CD4-positive, alpha-beta memory T cell (primary cell): ENCODE data around the gene TARDBP. TPM values are rescaled to one million over a fixed set of nuclear protein-coding genes. Genes with fewer than 3 reads are reported as not detected.
A peak's percentile ranks its signal among the peaks of the same experiment; 100 is the strongest.
"Not testable (repeated sequence)": the region's sequence is repeated elsewhere in the genome, so short reads cannot be mapped to it uniquely, and the experiment has no call there.

Experiments used
- CTCF ChIA-PET: fragments of 350-600 bp; sonication (Branson Sonifier 250); formaldehyde crosslinking; loops from one replicate; lab custom pipeline; 2021; ENCODE audit warnings: inconsistent platforms; ENCODE audit not compliant: partially characterized antibody; lab: Charles Lee
- POLR2A ChIA-PET: fragments of 350-600 bp; sonication (Branson Sonifier 250); formaldehyde crosslinking; loops from one replicate; lab custom pipeline; 2021; ENCODE audit not compliant: partially characterized antibody; lab: Charles Lee
- DNase-seq, 5 donors: peaks; one replicate each; pipeline versions ENCODE4 v3.0.0 to v3.0.0-alpha.2; 2020 to 2022; ENCODE audit warnings: mixed read lengths in 1 of 5
- H3K27ac ChIP-seq: one replicate; pipeline ENCODE4 v1.7.0; 2013; ENCODE audit warnings: low read depth, low read length
- H3K27me3 ChIP-seq: 2 replicates; pipeline ENCODE4 v1.7.0; 2013; ENCODE audit warnings: mild to moderate bottlenecking, low read length, moderate library complexity; ENCODE audit not compliant: insufficient read depth
- H3K36me3 ChIP-seq: 2 replicates; pipeline ENCODE4 v1.7.0; 2013; ENCODE audit warnings: mild to moderate bottlenecking, low read length, moderate library complexity; ENCODE audit not compliant: insufficient read depth
- H3K4me1 ChIP-seq: 2 replicates; pipeline ENCODE4 v1.7.0; 2013; ENCODE audit warnings: mild to moderate bottlenecking, low read length, moderate library complexity; ENCODE audit not compliant: insufficient read depth
- H3K4me3 ChIP-seq, 2 donors: one replicate each; pipeline ENCODE4 v1.7.0; 2013; ENCODE audit warnings: low read length in 2 of 2, mild to moderate bottlenecking in 1 of 2
- H3K9me3 ChIP-seq, 2 donors: one replicate each; pipeline ENCODE4 v1.7.0; 2013; ENCODE audit warnings: low read length in 2 of 2, control low read depth in 1 of 2; ENCODE audit not compliant: control insufficient read depth in 1 of 2
- H3K27ac Mint-ChIP-seq, 7 donors: one replicate each; pipeline ENCODE4 v1.8.0; 2020 to 2021; ENCODE audit warnings: mixed read lengths in 7 of 7, mild to moderate bottlenecking in 6 of 7, inconsistent platforms in 3 of 7, moderate library complexity in 3 of 7
- H3K27me3 Mint-ChIP-seq, 2 donors: one replicate each; pipeline ENCODE4 v1.8.0; 2020 to 2021; ENCODE audit warnings: mixed read lengths in 2 of 2
- H3K36me3 Mint-ChIP-seq, 2 donors: one replicate each; pipeline ENCODE4 v1.8.0; 2020 to 2021; ENCODE audit warnings: mixed read lengths in 2 of 2, inconsistent platforms in 1 of 2, mild to moderate bottlenecking in 1 of 2
- H3K4me1 Mint-ChIP-seq, 4 donors: one replicate each; pipeline ENCODE4 v1.8.0; 2020 to 2021; ENCODE audit warnings: mixed read lengths in 4 of 4, mild to moderate bottlenecking in 1 of 4
- H3K4me3 Mint-ChIP-seq, 8 donors: one replicate each; pipeline ENCODE4 v1.8.0; 2020 to 2021; ENCODE audit warnings: mixed read lengths in 8 of 8, mild to moderate bottlenecking in 7 of 8, moderate library complexity in 6 of 8, inconsistent platforms in 3 of 8
- H3K9me3 Mint-ChIP-seq, 8 donors: one replicate each; pipeline ENCODE4 v1.8.0; 2020 to 2021; ENCODE audit warnings: mixed read lengths in 8 of 8, mild to moderate bottlenecking in 5 of 8, inconsistent platforms in 3 of 8, moderate library complexity in 1 of 8
- intact Hi-C: fragments of 100-400 bp; cut with micrococcal nuclease; formaldehyde crosslinking; loops from one replicate; pipeline ENCODE4 v1.15.1; 2023
- polyA plus RNA-seq, 2 donors: library from polyadenylated mRNA; unstranded; fragments of 300-500 nt; fragmentation: Illumina TruSeq; gene quantifications; one replicate each; pipeline ENCODE4 v1.2.3, GENCODE V29; 2021
- total RNA-seq, 2 experiments: library from RNA; stranded (reverse); gene quantifications; one replicate each; pipeline ENCODE4 v1.2.3, GENCODE V29; 2021

The TARDBP gene
- total and polyA plus RNA-seq, 4 experiments from 2014 or later: 54.0 to 195 (median 147) TPM

DNA sequence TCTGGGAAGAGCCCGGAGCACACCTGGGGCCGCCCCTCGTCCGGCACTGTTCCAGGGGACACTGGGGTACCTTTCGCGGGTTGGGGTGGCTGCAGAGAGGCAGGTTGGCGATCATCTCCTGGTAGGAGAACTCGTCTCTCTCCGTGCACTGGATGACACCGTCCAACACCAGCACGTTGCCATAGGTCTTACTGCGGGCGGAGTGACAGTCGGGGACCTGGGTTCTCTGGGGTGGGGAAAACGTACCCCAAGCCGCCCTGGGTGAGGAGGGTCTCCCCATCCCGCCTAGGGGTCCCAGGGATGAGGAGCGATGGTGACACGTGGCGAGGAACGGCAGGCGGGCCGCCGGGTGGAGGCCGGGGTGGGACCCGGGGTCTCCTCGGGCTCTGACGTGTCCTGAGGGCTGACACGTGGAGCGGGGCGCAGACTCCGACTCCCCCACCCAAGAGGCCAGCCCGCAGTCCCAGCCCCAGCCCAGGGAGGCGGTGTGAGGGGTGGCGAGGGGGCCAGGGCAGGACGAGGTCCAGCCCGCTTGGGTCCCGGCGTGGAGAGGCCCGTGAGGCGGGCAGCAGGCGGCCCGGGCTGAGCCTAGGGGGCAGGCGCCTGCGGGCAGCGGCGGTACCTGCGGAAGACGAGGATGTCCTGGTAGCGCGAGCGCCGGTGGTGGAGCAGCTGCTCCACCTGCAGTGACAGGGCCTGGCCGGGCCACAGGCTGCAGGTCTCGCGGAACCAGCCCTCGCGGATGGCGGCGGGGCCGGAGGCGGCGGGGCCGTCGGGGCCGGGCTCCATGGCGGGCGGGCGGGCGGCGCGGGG, 46.9 kb downstream of the TARDBP start:
- H3K27ac Mint-ChIP-seq: peak overlapping the region in 6 of 7 donors; percentile 83 to 96 (median 90)
- no peak for DNase-seq
- peak overlapping the region; percentile 57 to 67 for H3K4me3 ChIP-seq
- peaks cover 15 to 42% (median 30%) of the 10 kb centered on the region in 4 donors for H3K4me1 Mint-ChIP-seq
- H3K9me3 ChIP-seq: no peaks in the 10 kb centered on the region
- no peaks in the 10 kb centered on the region for H3K27me3 Mint-ChIP-seq
- peaks cover 11% of the 10 kb centered on the region for H3K36me3 ChIP-seq
- intact Hi-C loops: no loop called here
- peaks cover 0 to 2% (median 0%) of the 10 kb centered on the region in 8 donors for H3K9me3 Mint-ChIP-seq
- H3K36me3 Mint-ChIP-seq: peaks cover 0 to 20% of the 10 kb centered on the region in 2 donors
- peak overlapping the region; percentile 90 to 96 (median 94) for H3K4me3 Mint-ChIP-seq
- H3K4me1 ChIP-seq: peaks cover 26% of the 10 kb centered on the region
- CTCF ChIA-PET: interaction anchor here (3.9 kb wide), 1 partner anchor 22 kb away, joined by 39 read pairs; no protein-coding TSS in a partner anchor
- H3K27me3 ChIP-seq: no peaks in the 10 kb centered on the region
- POLR2A ChIA-PET: interaction anchor here (0.9 to 3.1 kb wide), 9 partner anchors 7 to 849 kb away, joined by 3 to 27 read pairs (median 11); partner anchors contain the start of genes EXOSC10, MTOR and TARDBP
- H3K27ac ChIP-seq: peak overlapping the region; percentile 65

DNA sequence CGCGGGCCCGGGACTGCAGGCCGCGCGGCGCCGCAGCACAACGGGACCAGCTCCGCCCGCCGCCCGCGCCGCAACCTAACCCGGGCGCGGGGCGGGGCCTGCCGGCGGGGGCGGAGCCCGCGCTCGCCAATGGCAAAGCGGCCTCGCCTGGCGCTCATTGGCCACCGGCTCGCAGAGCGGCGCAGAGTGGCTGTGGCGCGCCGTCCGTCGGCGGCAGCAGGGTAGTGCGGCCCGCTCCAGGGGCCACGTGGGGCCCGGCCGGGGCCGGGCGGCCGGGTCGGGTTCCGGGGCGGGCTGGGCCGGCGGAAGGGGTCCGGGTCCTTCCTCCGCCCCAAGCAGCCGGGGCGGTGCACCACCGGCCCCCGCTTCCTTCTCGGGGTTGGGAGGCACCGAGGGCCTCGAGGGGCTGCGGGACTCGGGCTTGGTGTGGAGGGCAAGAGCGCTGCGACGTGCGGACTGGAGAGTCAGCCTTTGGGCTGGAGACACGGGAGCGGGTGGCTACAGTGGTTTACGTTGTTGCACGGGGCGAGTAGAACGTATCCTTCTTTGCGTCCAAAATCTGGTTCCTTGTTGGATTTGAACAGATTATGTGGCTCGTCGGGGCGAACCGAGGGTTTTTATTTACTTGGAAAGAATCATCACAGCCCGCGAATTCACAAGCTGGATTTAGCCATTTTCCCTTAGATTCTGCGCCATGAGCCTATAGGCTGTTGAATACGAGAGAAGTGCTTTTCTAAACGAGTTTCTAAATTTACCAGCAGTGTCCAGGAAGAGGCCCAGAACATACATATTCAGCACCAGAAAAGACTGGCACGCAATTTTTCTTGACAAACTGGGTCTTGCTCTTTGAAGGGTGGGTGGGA, 47.7 kb downstream of the TARDBP start, which contains the start of gene SRM:
Gene SRM (minus strand): TSS at position 51 of the 863 bp plus-strand sequence. CDS start 75 bp downstream, outside the sequence.
- CTCF ChIA-PET: interaction anchor here (0.6 to 3.9 kb wide), 2 partner anchors 23 to 38 kb away, joined by 3 to 39 read pairs; no protein-coding TSS in a partner anchor
- Mint-ChIP-seq H3K4me3 (peak within 1 kb of the TSS; percentile 92 to 96 (median 94)), H3K9me3 (peaks cover 0 to 2% (median 0%) of the 10 kb centered on the region in 8 donors), H3K27me3 (no peaks in the 10 kb centered on the region), H3K27ac (peak within 1 kb of the TSS; percentile 86 to 96 (median 93)), H3K36me3 (peaks cover 4 to 21% of the 10 kb centered on the region in 2 donors), H3K4me1 (peaks cover 15 to 42% (median 30%) of the 10 kb centered on the region in 4 donors)
- POLR2A ChIA-PET: interaction anchor here (0.7 to 3.1 kb wide), 16 partner anchors 8 to 848 kb away, joined by 3 to 27 read pairs (median 4); partner anchors contain the start of genes EXOSC10, MTOR and TARDBP
- Histone ChIP-seq H3K27ac (peak within 1 kb of the TSS; percentile 65), H3K9me3 (no peaks in the 10 kb centered on the region), H3K4me1 (peaks cover 26% of the 10 kb centered on the region), H3K27me3 (no peaks in the 10 kb centered on the region), H3K36me3 (peaks cover 11% of the 10 kb centered on the region), H3K4me3 (peak within 1 kb of the TSS; percentile 57 to 76)
- intact Hi-C loops: loop anchor here (1.0 to 2.0 kb wide), 3 partner anchors 23 to 47 kb away; partner anchors contain the start of genes EXOSC10 and TARDBP
- DNase-seq: peak; percentile 87 to 93 (median 90)

DNA sequence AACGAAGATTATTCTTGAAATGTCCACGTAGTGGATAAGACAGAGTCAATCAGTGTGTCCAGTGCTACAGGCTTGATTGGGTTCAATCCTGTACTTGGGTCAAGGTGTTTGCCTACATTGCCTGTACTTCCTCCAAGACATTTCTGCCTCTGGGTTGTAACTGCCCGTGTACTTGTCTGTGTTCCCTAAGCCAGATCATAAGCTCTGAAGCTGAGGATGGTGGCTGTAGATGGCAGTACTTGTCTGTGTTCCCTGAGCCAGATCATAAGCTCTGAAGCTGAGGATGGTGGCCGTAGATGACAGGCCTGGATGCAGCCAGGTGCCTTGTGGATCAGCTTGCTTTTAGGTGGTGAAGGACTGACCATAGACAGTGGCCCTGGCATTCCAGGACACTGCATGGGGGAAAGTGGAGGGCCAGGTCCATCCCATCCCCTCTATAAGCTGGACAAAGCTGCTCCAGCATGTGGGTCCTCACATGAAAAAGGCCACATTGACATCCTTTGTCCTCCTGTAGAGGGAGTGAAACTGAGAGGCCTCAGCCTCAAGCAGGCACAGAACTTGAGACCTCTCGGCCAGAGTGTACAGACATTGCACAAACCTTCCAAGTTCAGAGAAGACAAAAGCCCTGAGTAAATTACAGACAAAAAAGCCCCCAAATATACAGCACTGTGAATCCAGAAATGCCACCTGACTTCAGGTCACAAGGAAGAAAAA, 49.4 kb downstream of the TARDBP start:
- intact Hi-C loops: loop anchor here (2.0 kb wide), 1 partner anchor 49 kb away; the partner anchor contains the start of gene TARDBP
- H3K27me3 ChIP-seq: no peaks in the 10 kb centered on the region
- Mint-ChIP-seq H3K36me3 (peaks cover 17 to 29% of the 10 kb centered on the region in 2 donors), H3K27me3 (no peaks in the 10 kb centered on the region), H3K4me1 (peaks cover 15 to 42% (median 30%) of the 10 kb centered on the region in 4 donors), H3K9me3 (peaks cover 0 to 2% (median 0%) of the 10 kb centered on the region in 8 donors), H3K4me3 (peak overlapping the region in 7 of 8 donors; percentile 12 to 92 (median 67)), H3K27ac (peak overlapping the region; percentile 13 to 88 (median 57))
- CTCF ChIA-PET: interaction anchor here (1.0 to 3.9 kb wide), 4 partner anchors 8 to 27 kb away, joined by 3 to 39 read pairs (median 4); no protein-coding TSS in a partner anchor
- POLR2A ChIA-PET: interaction anchor here (1.1 to 3.1 kb wide), 7 partner anchors 9 to 49 kb away, joined by 3 to 27 read pairs (median 11); partner anchors contain the start of genes EXOSC10 and TARDBP
- H3K27ac ChIP-seq: peak overlapping the region; percentile 62
- no peak overlapping the region for H3K4me3 ChIP-seq
- no peak for DNase-seq
- H3K9me3 ChIP-seq: no peaks in the 10 kb centered on the region
- H3K36me3 ChIP-seq: peaks cover 7% of the 10 kb centered on the region
- peaks cover 26% of the 10 kb centered on the region for H3K4me1 ChIP-seq

DNA sequence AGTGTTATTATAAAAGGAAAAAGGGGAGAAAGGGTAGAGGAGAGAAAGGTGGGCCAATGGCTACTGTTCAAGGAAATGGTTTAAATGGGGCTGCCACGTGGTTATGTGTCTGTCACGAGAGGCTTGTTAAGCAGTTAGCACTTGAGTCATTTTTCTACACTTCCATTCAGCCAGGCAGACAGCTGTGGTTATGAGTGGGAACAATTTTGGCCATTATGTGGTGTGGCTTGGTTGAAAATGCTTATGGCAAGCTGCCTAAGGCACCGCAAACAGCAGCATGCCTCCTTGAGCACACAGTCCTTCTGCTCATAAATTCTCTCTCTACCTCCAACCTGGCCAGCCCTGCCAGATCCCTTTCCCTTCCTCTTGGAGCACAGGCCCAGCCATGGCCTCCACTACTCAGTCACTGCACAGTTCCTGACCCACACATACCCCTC, 50.5 kb downstream of the TARDBP start:
- Mint-ChIP-seq H3K4me1 (peaks cover 15 to 37% (median 28%) of the 10 kb centered on the region in 4 donors), H3K27me3 (no peaks in the 10 kb centered on the region), H3K27ac (peak overlapping the region in 6 of 7 donors; percentile 47 to 82 (median 69)), H3K9me3 (peaks cover 0 to 2% (median 0%) of the 10 kb centered on the region in 8 donors), H3K36me3 (peaks cover 23 to 37% of the 10 kb centered on the region in 2 donors), H3K4me3 (peak overlapping the region in 3 of 8 donors; percentile 62 to 65 (median 65))
- Histone ChIP-seq H3K4me1 (peaks cover 26% of the 10 kb centered on the region), H3K27me3 (no peaks in the 10 kb centered on the region), H3K36me3 (peaks cover 12% of the 10 kb centered on the region), H3K27ac (no peak overlapping the region), H3K9me3 (no peaks in the 10 kb centered on the region), H3K4me3 (no peak overlapping the region)
- DNase-seq: no peak
- intact Hi-C loops: no loop called here
- ChIA-PET POLR2A (no interaction called here), CTCF (interaction anchor here (0.6 to 3.9 kb wide), 2 partner anchors 26 to 180 kb away, joined by 3 to 39 read pairs; no protein-coding TSS in a partner anchor)

DNA sequence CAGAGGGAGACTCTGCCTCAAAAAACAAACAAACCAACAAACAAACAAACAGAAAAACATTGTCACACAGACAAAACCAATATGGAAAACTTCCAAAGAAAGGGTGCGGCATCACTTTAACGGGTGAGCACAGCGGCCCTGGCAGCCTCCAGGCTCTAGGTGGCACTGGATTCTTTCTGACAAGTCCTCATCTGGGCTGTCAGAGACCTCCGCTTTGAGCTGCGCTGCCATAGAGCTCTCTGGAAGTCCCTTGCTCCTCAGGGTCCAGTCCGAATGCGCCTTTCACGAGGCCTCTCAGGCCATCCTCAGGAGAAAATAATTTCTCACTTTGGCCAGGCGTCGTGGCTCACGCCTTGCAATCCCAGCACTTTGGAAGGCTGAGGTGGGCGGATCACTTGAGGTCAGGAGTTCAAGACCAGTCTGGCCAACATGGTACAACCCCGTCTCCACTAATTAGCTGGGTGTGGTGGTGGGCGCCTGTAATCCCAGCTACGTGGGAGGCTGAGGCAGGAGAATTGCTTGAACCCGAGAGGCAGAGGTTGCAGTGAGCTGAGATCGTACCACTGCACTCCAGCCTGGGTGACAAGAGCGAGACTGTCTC, 51.6 kb downstream of the TARDBP start:
- H3K4me3 ChIP-seq, H3K4me3 Mint-ChIP-seq, POLR2A ChIA-PET, intact Hi-C loops, H3K27ac ChIP-seq, H3K27me3 Mint-ChIP-seq, H3K9me3 ChIP-seq, DNase-seq, H3K9me3 Mint-ChIP-seq, H3K27me3 ChIP-seq: not testable (repeated sequence)
- Mint-ChIP-seq H3K36me3 (peaks cover 33 to 44% of the 10 kb centered on the region in 2 donors), H3K4me1 (peaks cover 12 to 31% (median 22%) of the 10 kb centered on the region in 4 donors), H3K27ac (peak overlapping the region in 1 of 7 donors; percentile 13)
- H3K36me3 ChIP-seq: peaks cover 22% of the 10 kb centered on the region
- CTCF ChIA-PET: interaction anchor here (0.6 to 2.7 kb wide), 2 partner anchors 27 to 179 kb away, joined by 3 to 7 read pairs; no protein-coding TSS in a partner anchor
- peaks cover 17% of the 10 kb centered on the region for H3K4me1 ChIP-seq
